Stimulated activated CD4-positive, alpha-beta T cell treated with anti-CD3 and anti-CD28 coated beads, TNF-alpha, amount 100 ng/mL, for 4 hours (primary cell): ENCODE measurements around the gene GTSE1.

ENCODE experiments used
- DNase-seq, 3 experiments: peaks; one replicate each; pipeline ENCODE4 v3.0.0-alpha.2; 2020; ENCODE audit warnings: low read depth in 3 of 3

GTSE1 gene

DNA sequence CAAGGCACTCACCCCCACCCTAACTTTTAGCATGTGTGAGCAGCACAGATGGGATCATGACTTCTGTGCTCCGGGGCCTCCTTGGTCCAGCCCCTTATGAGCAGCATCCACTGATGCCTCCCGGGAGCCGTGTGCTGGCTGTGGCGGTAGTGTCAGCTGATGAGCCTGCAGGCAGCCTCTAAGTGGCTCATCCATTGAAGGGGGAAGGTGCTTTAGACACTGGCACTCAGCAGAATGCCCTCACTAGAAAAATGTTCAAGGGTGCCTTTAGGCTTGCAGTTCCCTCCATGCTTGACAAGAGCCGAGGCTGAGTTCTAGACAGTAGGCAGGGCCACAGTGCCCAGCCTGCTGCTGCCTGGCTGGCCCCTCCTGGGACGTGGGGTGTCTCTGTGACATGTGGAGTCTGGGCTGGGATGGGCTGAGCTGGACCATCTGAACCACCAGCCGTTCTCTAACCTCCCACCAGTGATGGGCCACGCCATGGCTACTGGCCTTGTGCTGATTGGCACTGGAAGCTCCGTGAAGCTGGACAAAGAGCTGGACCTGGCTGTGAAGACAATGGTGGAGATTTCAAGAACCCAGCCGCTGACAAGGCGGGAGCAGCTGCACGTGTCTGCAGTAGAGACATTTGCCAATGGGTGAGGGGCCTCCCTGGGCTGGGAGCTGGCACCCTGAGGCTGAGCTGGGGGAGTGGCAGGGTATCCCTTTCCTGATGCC, 23.1 kb upstream of the GTSE1 start:
- DNase-seq = no peak

GRCh38 chr22:46274381-46274780, 22.3 kb upstream of the GTSE1 start:
- no peak for DNase-seq

GRCh38 chr22:46275455-46276122, 21.1 kb upstream of the GTSE1 start:
- DNase-seq = no peak

DNA sequence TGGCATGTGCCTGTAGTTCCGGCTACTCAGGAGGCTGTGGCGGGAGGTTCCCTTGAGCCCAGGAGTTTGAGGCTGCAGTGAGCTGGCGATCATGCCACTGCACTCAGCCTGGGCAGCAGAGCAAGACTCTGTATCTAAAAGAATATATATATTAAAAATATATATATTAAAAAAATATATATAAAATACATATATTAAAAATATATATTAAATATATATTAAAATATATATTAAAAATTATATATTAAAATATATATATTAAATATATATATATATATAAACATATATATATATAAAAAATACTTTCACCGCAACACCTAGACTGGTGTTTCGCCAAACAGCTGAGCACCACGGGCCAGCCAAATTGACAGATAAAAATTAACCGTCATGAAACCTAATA, 20.1 kb upstream of the GTSE1 start:
- no peak for DNase-seq

GRCh38 chr22:46278656-46279645, 17.7 kb upstream of the GTSE1 start:
- DNase-seq = no peak

- no peak for DNase-seq
Measured at GRCh38 chr22:46280063-46280817, 16.4 kb upstream of the GTSE1 start.

- no peak for DNase-seq
Measured at GRCh38 chr22:46280999-46281623, 15.6 kb upstream of the GTSE1 start.

DNA sequence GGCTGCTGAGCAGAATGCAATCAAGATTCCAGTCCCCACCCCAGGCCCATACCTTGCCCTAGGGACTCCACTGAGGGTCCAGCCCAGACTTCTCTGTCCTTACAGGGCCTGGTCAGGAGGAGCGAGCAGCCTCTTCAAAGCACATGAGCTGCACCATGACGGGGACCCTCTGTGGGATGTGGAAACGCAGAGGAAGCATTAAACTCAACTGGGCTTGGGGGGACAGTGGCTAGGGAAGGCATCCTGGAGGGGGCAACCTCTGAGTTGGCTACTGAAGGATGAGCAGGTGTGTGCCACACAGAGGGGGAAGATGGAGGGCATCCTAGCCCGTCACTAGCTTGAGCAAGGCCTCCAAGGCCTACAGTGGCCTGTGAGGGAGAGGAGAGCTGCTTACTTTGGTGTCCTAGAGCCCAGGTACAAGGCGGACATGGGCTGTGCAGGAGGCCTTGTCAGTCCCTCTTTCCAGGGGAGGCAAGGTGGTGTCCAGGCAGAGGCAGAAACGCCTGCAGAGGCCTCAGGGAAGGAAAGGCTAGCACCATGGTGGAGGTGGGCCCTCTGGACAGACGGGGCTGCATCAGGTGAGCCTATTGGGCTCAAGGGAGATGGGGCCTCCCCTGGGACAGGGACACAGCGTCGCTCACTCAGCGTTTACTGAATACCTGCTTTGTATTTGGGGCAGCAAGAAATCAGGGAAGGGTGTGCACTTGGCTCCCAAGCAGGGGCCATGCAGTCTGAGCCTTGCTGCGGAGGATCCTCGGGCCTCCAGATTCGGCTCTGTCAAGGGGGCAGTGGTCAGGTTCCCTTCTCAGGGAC, 14.6 kb upstream of the GTSE1 start:
- no peak for DNase-seq

GRCh38 chr22:46286006-46286405, 10.7 kb upstream of the GTSE1 start:
- no peak for DNase-seq

GRCh38 chr22:46286941-46287872, 9.5 kb upstream of the GTSE1 start:
- DNase-seq = no peak

DNA sequence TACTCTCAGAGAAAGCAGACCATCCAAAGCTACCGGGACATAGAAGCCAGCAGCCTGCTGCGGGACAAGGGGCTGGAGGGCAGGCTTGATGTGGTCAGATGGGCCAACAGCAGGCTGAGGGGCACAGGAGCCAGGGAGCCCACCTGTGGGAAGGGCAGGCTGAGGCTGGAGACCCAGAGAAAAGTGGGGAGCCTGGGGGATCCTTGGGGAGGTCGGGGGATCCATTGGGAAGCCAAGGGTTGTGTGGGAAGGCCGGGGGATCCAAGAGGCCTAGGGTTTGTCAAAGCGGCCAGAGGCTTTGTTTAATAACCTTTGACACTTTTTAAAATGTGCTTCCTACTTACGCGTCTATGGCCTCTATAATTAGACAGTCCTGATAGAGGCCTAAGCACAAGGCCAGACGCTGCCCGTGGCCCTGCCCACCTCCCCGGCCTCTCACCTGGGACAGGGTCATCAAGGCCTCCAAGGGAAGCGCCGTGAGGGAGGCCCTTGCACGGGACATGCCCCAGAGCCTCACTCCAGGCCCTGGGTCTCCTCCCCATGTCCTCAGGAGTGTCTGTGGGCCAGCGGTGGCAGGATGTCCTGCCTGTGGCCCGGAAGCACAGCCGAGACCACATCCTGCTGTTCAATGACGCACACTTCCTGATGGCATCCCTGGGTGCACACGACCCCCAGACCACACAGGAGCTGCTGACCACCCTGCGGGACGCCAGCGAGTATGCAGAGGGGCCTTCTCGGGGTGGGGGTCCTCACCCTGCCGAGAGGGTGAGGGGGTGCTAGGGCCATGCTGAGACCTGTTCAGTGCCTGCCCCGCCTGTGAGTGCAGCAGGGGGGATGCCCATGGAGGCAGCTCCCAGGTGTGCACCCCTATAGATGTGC, 8.6 kb upstream of the GTSE1 start:
- DNase-seq = no peak

DNA sequence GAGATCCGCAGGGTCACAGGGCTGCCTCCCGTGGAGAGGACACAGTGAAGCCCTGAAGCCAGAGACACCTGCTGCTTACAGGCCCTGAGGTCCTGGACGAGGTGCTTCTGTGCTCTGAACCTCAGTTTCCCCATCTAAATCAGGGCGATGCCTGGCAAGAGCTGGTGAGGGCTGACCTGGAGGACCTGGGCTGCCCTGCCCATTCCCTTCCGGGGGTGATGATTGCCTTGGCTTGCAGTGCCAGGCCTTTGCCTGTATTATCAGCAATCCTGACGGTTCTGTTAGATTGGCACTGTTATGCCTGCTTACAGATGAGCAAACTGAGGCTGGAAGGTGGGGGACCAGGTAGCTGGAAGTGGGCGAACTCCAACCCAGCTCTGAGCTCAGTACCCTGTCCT, 7.8 kb upstream of the GTSE1 start:
- no peak for DNase-seq

DNA sequence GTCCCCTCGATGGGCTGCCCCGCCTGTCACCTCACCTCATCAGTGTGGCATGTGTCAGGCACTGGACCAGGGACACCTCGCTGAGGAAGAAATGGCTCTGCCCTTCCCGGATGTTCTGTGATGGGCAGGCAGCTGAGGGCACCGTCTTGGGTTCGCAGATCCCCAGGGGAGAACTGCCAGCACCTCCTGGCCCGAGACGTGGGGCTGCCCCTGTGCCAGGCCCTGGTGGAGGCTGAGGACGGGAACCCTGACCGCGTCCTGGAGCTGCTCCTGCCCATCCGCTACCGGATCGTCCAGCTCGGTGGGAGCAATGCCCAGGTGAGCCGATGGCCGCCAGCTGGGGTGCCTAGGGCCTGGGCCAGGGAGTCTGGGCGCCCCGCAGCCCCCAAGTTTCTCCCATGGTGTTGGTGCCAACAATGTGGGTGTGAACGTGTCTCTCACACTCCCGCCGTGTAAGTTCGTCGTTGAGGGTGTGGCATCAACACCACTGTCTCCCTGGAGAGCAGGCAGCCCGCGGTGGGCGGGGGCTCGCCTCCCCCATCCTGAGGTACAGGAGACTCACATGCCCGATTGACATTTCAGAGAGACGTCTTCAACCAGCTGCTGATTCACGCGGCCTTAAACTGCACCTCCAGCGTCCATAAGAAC, 7.3 kb upstream of the GTSE1 start:
- DNase-seq = no peak

DNA sequence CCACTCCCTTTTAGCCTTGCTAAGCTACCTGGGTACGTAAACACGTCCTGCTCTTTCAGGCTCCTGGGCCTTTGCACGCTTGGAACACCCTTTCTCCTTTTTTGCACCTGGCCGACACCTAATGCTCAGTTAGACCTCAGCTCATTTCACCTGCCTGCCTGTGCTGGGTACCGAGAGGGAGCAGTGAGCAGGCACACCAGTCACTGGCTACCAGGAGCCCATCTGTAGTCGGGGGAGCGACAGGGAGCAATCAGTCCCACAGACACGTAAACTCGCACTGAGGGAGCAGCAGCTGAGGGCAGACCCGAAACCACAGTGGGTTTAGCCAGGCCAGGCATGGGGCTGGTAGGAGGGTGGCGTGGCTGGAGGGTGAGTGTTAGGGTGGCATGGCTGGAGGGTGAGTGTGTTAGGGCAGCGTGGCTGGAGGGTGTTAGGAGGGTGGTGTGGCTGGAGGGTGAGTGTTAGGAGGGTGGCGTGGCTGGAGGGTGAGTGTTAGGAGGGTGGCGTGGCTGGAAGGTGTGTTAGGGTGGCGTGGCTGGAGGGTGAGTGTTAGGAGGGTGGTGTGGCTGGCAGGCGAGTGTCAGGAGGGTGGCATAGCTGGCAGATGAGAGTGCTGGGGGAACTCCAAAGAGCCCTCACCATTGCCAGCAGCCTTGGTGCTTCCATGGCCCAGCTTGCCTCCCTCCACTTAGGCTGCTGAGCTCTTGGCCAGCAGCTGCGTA, 6.4 kb upstream of the GTSE1 start:
- no peak for DNase-seq

- no peak for DNase-seq
Measured at GRCh38 chr22:46290843-46291785, 5.6 kb upstream of the GTSE1 start.

DNA sequence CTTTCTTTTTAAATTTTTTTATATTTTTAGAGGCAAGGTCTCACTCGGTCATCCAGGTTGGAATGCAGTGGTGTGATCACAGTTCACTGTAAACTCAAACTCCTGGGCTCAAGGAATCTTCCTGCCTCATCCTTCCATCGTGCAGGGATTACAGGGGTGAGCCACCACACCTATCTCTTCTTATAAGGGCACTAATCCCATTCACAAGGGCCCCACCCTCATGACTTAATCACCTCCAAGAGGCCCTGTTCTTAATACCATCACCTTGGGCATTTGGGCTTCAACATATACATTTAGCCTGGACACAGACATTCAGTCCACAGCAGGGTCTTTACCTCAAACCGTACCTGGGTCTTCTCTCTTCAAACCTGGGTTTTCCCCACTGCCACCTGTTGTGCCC, 4.5 kb upstream of the GTSE1 start:
- no peak for DNase-seq
